HEK293 (cell line): ENCODE data around the gene ECE1.
A peak's percentile ranks its signal among the peaks of the same experiment; 100 is the strongest.

Experiments used
- ATF2 ChIP-seq: fragments of 450-650 bp; formaldehyde crosslinking; IDR thresholded peaks from 2 replicates; pipeline ENCODE4 v1.5.1; 2016; ENCODE audit warnings: missing biosample characterization, missing genetic modification characterization, low read depth
- IKZF3 ChIP-seq: fragments of 450-650 bp; IDR thresholded peaks from 2 replicates; pipeline ENCODE4 v1.5.0; 2018; ENCODE audit warnings: missing biosample characterization, mild to moderate bottlenecking, missing genetic modification characterization, moderate library complexity
- KLF1 ChIP-seq: fragments of 450-650 bp; formaldehyde crosslinking; IDR thresholded peaks from 2 replicates; pipeline ENCODE4 v1.5.1; 2016; ENCODE audit warnings: missing biosample characterization, missing genetic modification characterization
- KLF16 ChIP-seq: fragments of 450-650 bp; formaldehyde crosslinking; IDR thresholded peaks from 2 replicates; pipeline ENCODE4 v1.5.1; 2017; ENCODE audit warnings: missing biosample characterization, missing genetic modification characterization
- OSR2 ChIP-seq: fragments of 450-650 bp; formaldehyde crosslinking; IDR thresholded peaks from 2 replicates; pipeline ENCODE4 v1.5.1; 2016; ENCODE audit warnings: missing biosample characterization, missing genetic modification characterization
- PATZ1 ChIP-seq: fragments of 450-650 bp; formaldehyde crosslinking; IDR thresholded peaks from 2 replicates; pipeline ENCODE4 v1.5.1; 2016; ENCODE audit warnings: missing biosample characterization, missing genetic modification characterization
- PBX3 ChIP-seq: sonication (generic); formaldehyde crosslinking; IDR thresholded peaks from 2 replicates; pipeline ENCODE4 v1.8.1; 2022; ENCODE audit warnings: mild to moderate bottlenecking, moderate library complexity, missing genetic modification reagents
- PRDM10 ChIP-seq: fragments of 450-650 bp; formaldehyde crosslinking; IDR thresholded peaks from 2 replicates; pipeline ENCODE4 v1.5.1; 2016; ENCODE audit warnings: missing biosample characterization, missing genetic modification characterization
- WT1 ChIP-seq: fragments of 450-650 bp; formaldehyde crosslinking; IDR thresholded peaks from 2 replicates; pipeline ENCODE4 v1.5.1; 2016; ENCODE audit warnings: missing biosample characterization, missing genetic modification characterization
- ZBTB20 ChIP-seq: fragments of 450-650 bp; formaldehyde crosslinking; IDR thresholded peaks from 2 replicates; pipeline ENCODE4 v1.5.1; 2016; ENCODE audit warnings: missing biosample characterization, missing genetic modification characterization
- ZFHX2 ChIP-seq: fragments of 450-650 bp; formaldehyde crosslinking; conservative IDR thresholded peaks from 2 replicates; pipeline ENCODE4 v1.5.1; 2016; ENCODE audit warnings: missing biosample characterization, missing genetic modification characterization
- ZNF148 ChIP-seq: fragments of 450-650 bp; formaldehyde crosslinking; IDR thresholded peaks from 2 replicates; pipeline ENCODE4 v1.5.0; 2017; ENCODE audit warnings: missing biosample characterization, missing genetic modification characterization, borderline replicate concordance
- ZNF280C ChIP-seq: fragments of 450-650 bp; formaldehyde crosslinking; IDR thresholded peaks from 2 replicates; pipeline ENCODE4 v1.5.1; 2016; ENCODE audit warnings: missing biosample characterization, missing genetic modification characterization
- ZNF324 ChIP-seq: fragments of 450-650 bp; formaldehyde crosslinking; IDR thresholded peaks from 2 replicates; pipeline ENCODE4 v1.5.1; 2016; ENCODE audit warnings: missing biosample characterization, missing genetic modification characterization
- ZNF335 ChIP-seq: fragments of 450-650 bp; formaldehyde crosslinking; conservative IDR thresholded peaks from 2 replicates; pipeline ENCODE4 v1.5.1; 2016; ENCODE audit warnings: missing biosample characterization, missing genetic modification characterization
- ZNF391 ChIP-seq: fragments of 450-650 bp; formaldehyde crosslinking; IDR thresholded peaks from 2 replicates; pipeline ENCODE4 v1.5.1; 2016; ENCODE audit warnings: low read depth, missing biosample characterization, missing genetic modification characterization, borderline replicate concordance
- ZNF394 ChIP-seq: fragments of 450-650 bp; formaldehyde crosslinking; IDR thresholded peaks from 2 replicates; pipeline ENCODE4 v1.5.1; 2016; ENCODE audit warnings: missing biosample characterization, missing genetic modification characterization, mild to moderate bottlenecking, moderate library complexity, borderline replicate concordance
- ZNF449 ChIP-seq: fragments of 450-650 bp; formaldehyde crosslinking; IDR thresholded peaks from 2 replicates; pipeline ENCODE4 v1.5.1; 2017; ENCODE audit warnings: missing biosample characterization, mild to moderate bottlenecking, missing genetic modification characterization, moderate library complexity
- ZNF580 ChIP-seq: fragments of 450-650 bp; formaldehyde crosslinking; IDR thresholded peaks from 2 replicates; pipeline ENCODE4 v1.5.1; 2016; ENCODE audit warnings: missing biosample characterization, missing genetic modification characterization
- ZNF600 ChIP-seq: fragments of 450-650 bp; formaldehyde crosslinking; IDR thresholded peaks from 2 replicates; pipeline ENCODE4 v1.5.1; 2016; ENCODE audit warnings: missing biosample characterization, missing genetic modification characterization
- ZNF792 ChIP-seq: fragments of 450-650 bp; formaldehyde crosslinking; IDR thresholded peaks from 2 replicates; pipeline ENCODE4 v1.5.1; 2016; ENCODE audit warnings: missing biosample characterization, missing genetic modification characterization
- ZSCAN16 ChIP-seq: fragments of 450-650 bp; formaldehyde crosslinking; IDR thresholded peaks from 2 replicates; pipeline ENCODE4 v1.5.1; 2016; ENCODE audit warnings: missing biosample characterization, missing genetic modification characterization
- ZSCAN30 ChIP-seq: fragments of 450-650 bp; IDR thresholded peaks from 2 replicates; pipeline ENCODE4 v1.5.1; 2018; ENCODE audit warnings: missing biosample characterization, mild to moderate bottlenecking, missing genetic modification characterization, moderate library complexity

ECE1 gene

GRCh38 chr1:21338573-21339355, 48.5 kb upstream of the ECE1 start (continued):
- TF ChIP-seq IKZF3 (tag by site-specific recombination) = peak; percentile 68
- TF ChIP-seq PATZ1 (tag by site-specific recombination) = peak; percentile 92
- TF ChIP-seq WT1 (tag by site-specific recombination) = peak; percentile 100
- peak; percentile 10; the same call in 1 of the 2 replicates for TF ChIP-seq ZNF580 (tag by site-specific recombination)
- peak; percentile 77 for TF ChIP-seq ZSCAN30 (tag by site-specific recombination)
- peak; percentile 66 for TF ChIP-seq KLF16 (tag by site-specific recombination)
- TF ChIP-seq ATF2 (tag by site-specific recombination) = no peak
- peak; percentile 97 for TF ChIP-seq KLF1 (tag by site-specific recombination)
- no peak for TF ChIP-seq ZNF792 (tag by site-specific recombination)
- peak; percentile 60 for TF ChIP-seq ZNF335 (tag by site-specific recombination)
- TF ChIP-seq ZNF391 = peak; percentile 48; the same call in 1 of the 2 replicates
- no peak; the same call in 1 of the 2 replicates for TF ChIP-seq ZNF449 (tag by site-specific recombination)
- peak; percentile 46 for TF ChIP-seq PRDM10 (tag by site-specific recombination)
- peak; percentile 91 for TF ChIP-seq ZNF600 (tag by site-specific recombination)
- TF ChIP-seq ZFHX2 (tag by site-specific recombination) = peak; percentile 89
- TF ChIP-seq ZNF280C (tag by site-specific recombination) = no peak
- no peak for TF ChIP-seq ZNF394
- TF ChIP-seq ZBTB20 (tag by site-specific recombination) = peak; percentile 14; the same call in 1 of the 2 replicates
- no peak for TF ChIP-seq PBX3 (CRISPR knock-in tag)
- TF ChIP-seq OSR2 = peak; percentile 98
- no peak for TF ChIP-seq ZNF148 (tag by site-specific recombination)
- 0 out of 2 replicates have a peak, but pooled peaks have one; percentile 39 for TF ChIP-seq ZNF324 (tag by site-specific recombination)
- peak; percentile 67; the same call in 1 of the 2 replicates for TF ChIP-seq ZSCAN16 (tag by site-specific recombination)
